GM19455 (cell line): ENCODE results near the gene CRY1.
"Not testable (repeated sequence)": the region's sequence is repeated elsewhere in the genome, so short reads cannot be mapped to it uniquely, and the experiment has no call there.

Experiments used
- ATAC-seq: cut with Tn5 transposase; IDR thresholded peaks from one replicate; pipeline ENCODE4 v1.9.1; 2021; ENCODE audit not compliant: unreplicated experiment

Gene CRY1

DNA sequence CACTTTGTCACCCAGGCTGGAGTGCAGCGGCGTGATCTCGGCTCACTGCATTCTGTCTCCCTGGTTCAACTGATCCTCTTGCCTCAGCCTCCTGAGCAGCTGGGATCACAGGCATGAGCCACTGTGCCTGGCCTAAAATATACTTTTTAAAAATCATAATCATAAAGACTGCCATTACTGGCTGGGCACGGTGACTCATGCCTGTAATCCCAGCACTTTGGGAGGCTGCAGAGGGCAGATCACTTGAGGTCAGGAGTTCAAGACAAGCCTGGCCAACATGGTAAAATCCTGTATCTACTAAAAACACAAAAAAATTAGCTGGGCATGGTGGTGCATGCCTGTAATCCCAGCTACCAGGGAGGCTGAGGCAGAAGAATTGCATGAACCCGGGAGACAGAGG, 20.1 kb downstream of the CRY1 start:
- not testable (repeated sequence) for ATAC-seq

DNA sequence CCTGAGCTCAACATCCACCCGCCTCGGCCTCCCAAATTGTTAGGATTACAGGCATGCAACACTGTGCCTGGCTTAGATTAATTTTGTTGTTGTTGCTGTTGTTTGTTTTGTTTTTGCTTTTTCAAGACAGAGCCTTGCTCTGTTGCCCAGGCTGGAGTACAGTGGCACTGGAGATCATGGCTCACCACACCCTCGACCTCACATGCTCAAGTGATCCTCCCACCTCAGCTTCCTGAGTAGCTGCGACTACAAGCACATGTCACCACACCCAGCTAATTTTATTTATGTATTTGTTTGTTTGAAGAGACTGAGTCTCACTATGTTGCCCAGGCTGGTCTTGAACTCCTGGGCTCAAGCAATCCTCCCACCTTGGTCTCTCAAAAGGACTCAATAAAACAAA, 26.7 kb downstream of the CRY1 start:
- ATAC-seq, result no peak

DNA sequence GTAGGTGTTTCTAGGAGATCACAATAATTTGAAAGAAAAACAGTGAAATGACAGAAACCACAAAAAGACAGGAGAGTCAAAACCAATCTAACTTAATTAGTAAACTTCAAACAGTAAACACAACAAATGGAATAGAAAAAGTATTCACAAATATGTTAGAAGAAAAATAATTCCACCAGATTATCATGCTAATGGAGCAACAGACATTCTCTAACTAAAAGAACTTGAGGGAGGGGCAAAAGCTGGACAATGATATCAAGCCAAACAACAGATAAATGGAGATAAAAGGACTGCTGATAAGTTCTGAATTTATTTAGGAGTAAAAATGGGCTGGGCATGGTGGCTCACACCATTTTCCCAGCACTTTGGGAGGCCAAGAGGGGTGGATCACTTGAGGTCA, 28.7 kb downstream of the CRY1 start:
- no peak for ATAC-seq

DNA sequence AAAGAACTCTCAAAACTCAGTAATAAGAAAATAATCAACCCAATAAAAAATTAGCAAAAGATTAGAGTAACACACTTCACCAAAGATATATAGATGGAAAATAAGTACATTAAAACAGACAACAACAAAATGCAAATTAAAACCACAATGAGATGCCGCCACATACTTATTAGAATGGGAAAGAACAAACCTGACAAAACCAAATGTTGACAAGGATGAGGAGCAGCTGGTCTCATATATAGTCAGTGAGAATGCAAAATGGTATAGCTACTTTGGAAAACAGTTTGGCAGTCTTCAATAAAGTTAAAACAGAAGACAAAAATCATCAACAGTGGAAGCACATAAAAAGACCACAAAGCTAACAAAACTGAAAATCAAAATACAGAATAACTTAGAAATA, 29.1 kb downstream of the CRY1 start:
- ATAC-seq, result no peak

DNA sequence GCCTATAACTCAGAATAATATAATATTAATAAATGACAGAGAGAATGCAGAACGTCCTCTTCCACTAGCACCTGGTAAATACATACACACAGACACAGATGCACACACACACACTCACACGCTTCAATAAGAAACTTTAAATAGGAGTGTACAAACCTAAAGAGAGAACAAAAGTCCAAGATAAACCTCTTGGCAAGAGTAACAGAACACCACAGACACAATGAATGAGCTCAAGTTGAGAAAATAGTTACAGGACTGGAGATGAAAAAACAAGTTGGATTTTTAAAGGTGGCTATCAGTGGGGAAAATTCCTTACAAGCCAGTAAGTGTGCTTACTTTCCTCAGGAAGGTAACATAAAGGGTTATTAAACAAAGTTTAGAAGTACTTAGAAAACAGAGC, 35.2 kb downstream of the CRY1 start:
- ATAC-seq, result no peak

DNA sequence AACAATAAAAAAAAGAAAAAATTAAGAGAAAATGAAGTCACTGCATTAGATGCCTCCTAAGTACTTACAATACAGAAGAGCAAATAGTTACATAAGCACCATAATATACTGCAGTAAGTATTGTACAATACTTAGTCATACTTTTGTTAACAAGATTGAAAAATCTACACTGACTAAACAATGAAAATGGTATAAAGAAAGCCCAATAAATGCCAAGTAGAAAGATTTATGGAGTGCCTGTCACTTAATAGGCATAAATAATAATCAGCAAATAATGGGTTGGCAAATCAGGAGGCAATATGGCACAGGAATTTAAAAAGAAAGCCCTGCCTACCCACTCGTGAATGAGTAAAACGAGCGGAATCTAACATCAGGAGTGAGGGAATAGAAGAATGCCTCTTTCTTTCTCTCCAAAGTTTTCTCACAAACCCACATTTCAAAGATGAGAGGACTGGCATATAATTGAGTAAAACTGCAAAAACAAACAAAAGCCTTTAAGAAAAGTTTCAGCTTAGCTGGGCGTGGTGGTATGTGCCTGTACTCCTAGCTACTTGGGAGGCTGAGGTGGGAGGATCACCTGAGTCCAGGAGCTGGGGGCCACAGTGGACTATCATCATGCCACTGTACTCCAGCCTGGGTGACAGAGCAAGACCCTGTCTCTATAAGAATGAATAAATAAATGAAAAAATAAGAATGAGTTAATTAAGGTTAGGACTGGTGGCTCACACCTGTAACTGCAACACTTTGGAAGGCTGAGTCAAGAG, 36.1 kb downstream of the CRY1 start:
- ATAC-seq, result no peak

DNA sequence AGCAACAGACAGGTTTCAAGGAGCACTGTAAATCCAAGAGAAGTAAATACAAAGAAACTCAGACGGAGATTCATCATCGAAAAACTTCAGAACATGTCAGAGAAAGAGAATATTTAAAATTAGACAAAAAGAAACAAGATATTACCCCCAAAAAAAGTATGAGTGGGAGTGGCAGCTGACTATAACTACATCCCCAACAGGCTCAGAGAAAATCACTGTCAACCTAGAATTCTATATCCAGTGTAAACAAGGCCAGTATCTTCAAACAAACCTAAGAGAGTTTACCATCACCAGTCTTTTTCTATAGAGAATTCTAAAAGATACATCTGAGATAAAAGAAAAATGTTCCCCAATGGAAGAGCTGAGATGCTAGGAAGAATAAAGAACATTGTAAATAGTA, 39.6 kb downstream of the CRY1 start:
- no peak for ATAC-seq

DNA sequence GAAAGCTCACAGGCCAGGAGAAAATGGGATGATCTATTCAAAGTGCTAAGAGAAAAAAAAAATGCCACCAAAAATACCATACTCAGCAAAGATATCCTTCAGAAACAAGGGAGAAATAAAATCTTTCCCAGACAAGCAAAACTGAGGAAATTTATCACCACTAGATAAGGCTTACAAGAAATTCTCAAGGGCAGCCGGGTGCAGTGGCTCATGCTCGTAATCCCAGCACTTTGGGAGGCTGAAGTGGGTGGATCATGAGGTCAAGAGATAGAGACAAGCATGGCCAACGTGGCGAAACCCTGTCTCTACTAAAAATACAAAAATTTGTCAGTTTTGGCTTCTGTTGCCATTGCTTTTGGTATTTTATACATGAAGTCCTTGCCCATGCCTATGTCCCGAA, 48.2 kb downstream of the CRY1 start:
- no peak for ATAC-seq

DNA sequence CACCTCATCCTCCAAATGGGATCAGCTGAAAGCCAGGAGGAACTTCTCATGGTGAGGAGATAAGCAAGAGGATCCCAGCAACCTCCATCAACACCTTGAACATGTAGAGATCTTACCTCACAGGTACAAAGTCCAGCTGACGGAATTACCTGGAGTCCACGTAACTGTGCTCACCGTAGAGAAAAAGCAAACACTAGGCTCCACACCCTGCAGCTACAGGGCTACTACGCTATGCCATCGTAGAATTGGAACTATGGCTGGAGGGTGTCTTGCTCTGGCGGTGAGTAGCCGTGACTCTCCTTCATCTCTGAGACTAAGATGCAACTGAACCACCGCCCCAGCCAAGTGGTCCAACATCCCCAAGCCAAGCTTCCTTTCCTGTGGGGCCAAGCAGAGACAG, 50.5 kb downstream of the CRY1 start:
- no peak for ATAC-seq

DNA sequence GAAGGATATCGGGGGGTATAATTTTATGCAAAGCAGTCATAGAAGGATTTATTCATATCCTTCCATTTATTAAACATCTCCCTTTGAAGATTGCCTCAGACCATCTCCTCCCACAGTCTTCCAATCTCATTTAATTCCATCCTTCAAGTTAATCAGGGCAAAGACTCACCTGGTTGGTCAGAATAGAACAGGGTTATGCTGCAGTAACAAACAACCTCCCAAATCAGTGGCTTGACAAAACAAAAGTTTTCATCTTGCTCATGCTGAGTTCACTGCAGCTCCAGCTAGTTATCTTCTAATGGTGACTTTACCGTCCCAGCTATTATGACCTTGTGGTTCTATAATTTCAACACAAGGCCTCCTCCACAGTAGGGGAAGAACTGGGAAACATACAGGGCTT, 57.6 kb downstream of the CRY1 start:
- ATAC-seq, result no peak

DNA sequence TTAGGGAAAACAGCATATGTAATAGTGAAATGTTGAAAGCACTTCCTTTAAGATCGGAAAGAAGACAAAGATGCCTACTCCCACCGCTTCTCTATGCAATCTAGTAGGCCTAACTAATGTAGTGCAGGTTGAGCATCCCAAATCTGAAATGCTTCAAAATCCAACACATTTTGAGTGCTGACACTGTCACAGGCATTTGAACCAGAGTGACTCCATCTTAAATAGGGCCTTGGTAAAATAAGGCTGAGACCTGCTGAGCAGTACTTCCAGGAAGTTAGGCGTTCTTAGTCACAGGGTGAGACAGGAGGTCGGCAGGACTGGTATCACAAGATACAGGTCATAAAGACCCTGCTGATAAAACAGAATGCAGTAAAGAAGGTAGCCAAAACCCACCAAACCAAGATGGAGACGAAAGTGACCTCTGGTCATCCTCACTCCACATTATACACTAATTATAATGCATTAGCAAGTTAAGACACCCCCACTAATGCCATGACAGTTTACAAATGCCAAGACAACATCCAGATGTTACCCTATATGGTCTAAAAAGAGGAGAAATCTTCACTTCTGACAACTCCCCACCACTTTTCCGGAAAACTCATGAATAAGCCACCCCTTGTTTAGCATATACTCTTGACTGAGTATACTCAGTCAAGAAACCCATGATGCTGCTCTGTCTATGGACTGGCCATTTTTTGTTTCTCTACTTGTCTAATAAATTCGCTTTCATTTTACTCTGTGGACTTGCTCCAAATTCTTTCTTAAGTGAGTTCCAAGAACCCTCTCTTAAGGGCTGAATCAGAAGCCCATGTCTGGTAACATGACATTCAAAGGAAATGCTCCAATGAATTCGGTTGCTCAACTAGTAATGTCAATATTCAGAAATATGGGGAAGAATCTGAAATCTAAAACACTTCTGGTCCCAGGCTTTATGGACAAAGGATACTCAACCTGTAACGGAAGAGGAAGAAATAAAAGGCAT, 59.3 kb downstream of the CRY1 start:
- ATAC-seq, result no peak

DNA sequence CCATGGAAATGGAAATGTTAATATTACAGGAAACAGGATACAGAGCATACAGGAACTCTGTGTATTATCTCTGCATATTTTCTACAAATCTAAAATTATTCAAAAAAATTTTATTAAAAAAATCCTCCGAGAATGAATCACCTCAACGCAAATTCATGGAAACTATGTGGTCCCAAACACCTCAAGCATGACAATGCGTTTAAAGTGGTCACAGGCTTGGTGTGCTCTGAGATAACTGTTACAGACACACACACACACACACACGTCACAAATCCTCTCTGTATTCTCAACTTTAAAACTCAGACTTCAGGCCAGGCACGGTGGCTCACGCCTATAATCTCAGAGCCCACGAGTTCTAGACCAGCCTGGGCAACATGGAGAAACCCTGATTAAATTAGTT, 61.1 kb downstream of the CRY1 start:
- no peak for ATAC-seq

DNA sequence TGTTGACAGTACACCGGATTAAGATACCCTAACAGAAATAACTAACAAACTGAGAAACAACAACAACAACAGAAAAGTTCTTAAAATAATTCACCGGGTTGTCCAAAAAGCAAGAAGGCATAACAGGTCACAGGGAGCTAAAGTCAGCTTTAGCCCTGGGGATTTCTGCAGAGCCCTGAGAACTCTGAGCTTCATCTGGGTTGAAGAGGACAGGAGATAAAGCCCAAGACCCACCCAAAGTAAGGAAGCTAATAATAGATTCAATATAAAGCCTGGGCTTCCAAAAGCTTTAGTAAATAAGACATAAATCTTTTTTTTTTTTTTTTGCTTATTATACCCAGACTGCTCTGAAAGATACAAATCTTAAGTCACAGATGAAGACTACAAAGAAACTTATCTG, 62.3 kb downstream of the CRY1 start:
- ATAC-seq, result no peak

DNA sequence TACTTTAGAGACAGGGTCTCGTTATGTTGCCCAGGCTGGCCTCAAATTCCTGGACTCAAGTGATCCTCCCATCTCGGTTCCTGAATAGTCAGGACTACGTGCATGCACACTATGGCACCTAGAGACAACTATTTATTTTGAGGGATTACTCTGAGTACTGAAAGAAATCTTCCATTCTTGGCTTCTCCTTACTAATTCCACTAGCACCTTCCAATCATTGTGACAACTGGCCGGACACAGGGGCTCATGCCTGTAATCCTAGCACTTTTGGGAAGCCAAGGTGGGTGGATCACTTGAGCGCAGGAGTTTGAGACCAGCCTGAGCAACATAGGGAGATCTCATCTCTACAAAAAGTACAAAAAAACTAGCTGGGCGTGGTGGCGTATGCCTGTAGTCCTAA, 64.3 kb downstream of the CRY1 start:
- no peak for ATAC-seq

DNA sequence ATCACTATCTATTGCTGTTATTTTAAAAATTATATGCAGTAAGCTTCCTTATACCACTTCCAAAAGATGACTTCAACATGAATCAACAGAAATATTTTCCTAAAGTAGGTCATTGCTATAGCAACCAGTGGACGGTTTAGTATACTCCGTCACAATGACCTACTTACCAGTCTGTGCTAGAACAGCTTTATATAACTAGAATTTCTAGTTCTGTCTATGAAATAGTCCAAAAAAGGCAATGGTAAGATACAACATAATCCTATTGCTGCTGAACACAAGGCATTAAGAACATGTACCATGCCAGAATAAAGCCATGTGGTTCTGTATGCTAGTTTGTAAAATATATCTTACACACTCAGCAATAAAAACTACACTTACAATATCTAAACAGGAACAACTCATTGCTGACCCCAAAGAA, 65.7 kb downstream of the CRY1 start:
- ATAC-seq, result no peak

DNA sequence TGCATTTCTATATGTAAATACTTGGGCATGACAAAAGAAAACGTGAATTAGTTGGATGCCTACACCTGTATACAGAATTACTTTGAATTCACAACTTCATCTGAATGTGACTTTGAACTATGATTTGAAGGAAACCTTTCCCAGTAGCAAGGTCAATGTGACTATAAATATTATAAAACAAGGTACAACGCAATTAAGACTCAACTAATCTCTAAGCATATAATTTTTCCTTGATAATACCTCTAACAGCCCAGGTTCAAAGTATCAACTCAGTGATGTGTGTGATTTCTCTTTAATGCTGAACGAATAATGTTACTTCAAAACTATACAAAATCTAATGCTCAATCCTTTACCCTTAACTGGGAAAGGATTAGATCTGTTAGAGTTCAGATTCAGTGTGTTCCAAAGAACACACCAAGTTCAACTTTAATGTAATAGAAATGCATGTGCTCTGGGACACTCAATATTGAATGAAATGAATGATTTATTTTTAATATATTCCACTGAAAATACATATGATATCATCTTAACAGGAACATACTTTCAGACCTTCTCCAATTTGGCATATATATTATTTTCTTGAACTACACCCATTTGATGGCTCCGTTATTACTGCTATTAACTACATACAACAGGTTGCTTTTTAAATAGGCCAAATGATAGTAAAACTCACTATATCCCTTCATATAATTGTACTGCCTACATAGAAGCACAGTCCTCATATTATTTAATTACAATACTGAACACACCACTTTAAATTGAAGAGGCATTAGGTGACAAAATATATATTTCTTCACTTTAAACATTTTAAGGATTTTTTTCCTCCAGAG, 66.3 kb downstream of the CRY1 start:
- no peak for ATAC-seq

DNA sequence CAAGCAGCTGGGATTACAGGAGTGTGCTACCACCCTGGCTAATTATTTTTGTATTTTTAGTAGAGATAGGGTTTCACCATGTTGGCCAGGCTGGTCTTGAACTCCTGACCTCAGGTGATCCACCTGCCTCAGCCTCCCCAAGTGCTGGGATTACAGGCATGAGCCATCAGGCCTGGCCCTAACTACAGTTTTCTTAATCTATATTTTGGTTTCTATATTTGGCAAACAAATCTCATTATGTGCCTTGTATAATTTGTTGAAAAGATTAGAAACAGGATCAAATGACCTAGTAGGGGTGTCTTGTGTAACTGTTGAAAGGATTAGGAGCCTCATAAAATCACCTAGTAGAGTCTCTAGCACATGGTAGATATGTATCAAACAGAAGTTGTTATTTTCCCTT, 67.0 kb downstream of the CRY1 start:
- ATAC-seq, result not testable (repeated sequence)

DNA sequence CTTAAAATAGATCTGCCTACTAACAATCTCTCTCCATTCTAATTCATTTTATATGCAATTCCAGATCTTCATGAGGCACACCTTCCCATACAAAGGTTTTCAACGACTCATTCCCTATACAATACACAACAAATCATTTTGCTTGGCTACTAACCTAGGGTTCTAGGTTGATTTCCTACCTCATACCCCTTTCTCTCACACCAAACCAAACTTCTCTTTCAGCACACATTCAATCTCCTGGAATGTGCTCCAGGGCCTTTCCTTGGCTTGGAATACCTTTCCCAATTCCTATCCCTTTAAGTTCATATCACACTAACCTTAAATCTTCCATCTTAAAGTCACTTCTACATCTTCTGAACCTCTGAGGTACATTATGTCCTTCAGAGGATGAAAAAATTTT, 67.7 kb downstream of the CRY1 start:
- no peak for ATAC-seq

DNA sequence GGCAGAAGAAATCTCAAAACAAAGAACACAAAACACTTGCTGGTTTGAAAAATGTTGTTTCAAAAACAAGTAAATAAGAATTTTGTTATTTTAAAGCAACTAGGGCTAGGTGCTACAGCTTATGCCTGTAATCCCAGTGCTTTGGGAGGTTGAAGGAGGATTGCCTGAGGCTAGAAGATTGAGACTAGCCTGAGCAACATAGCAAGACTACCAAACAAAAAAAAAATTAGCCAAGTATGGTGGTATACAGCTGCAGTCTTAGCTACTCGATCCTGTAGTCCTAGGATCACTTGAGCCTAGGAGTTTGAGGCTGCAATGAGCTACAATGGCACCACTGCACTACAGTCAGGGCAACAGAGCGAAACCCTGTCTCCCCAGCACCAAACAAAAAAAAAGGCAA, 73.8 kb downstream of the CRY1 start:
- no peak for ATAC-seq

DNA sequence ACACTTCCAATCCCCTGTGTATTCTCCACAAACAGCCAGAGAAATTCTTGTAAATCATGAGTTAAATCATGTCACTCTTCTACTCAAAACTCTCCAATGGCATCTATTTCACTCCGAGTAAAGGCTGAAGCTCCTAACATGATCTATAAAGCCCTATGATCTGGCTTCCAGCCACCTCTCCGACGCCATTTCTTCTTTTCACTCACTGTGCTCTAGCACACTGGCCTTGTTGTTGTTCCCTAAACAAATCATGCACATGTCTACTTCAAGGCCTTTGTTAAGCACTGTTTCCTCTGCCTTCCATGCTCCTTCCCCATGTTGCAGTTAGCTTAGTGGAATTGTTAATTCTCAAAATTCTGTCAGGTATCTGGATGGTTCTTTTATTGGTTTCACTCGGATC, 76.3 kb downstream of the CRY1 start:
- no peak for ATAC-seq

DNA sequence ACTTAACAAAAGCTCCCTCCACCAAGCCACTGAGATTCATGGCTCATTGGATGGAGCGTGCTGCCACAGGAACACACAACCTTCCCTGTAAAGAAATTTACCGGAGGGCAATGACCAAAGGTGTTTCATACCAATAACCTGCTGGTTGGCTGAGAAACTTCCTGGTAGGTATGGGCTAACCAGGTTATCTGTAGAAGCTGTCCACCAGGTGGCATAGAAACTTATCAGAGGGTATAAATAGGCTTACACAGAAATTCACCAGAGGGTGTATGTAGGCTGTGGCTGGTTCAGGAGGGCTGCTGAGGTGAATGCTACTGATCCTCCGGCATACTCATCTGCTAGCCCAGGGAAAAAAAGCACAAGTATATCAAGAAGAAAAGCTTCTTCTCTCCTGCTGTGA, 79.3 kb downstream of the CRY1 start:
- no peak for ATAC-seq
